GM20431 (cell line): ENCODE results near the gene ZNF579.

Experiments
- in situ Hi-C: fragments of 300-500 bp; cut with MseI, MboI; formaldehyde crosslinking; loops from one replicate; pipeline ENCODE4 v1.15.0; 2020; ENCODE audit warnings: low sequenced_read_pairs; ENCODE audit not compliant: unreplicated experiment

Gene ZNF579

GRCh38 chr19:55613930-55614710, 33.5 kb upstream of the ZNF579 start:
- in situ Hi-C loops, result no loop called here

- in situ Hi-C loops, result no loop called here
Measured at GRCh38 chr19:55613396-55613795, 32.7 kb upstream of the ZNF579 start.

- in situ Hi-C loops, result no loop called here
Measured at GRCh38 chr19:55611983-55612645, 31.5 kb upstream of the ZNF579 start.

GRCh38 chr19:55611300-55611982, 30.8 kb upstream of the ZNF579 start:
- in situ Hi-C loops, result no loop called here

GRCh38 chr19:55609326-55609725, 28.7 kb upstream of the ZNF579 start:
- in situ Hi-C loops, result no loop called here

- in situ Hi-C loops, result no loop called here
Measured at GRCh38 chr19:55606817-55607216, 26.2 kb upstream of the ZNF579 start.

- in situ Hi-C loops, result no loop called here
Measured at GRCh38 chr19:55606471-55606787, 25.8 kb upstream of the ZNF579 start.

- in situ Hi-C loops, result no loop called here
Measured at GRCh38 chr19:55605637-55606470, 25.2 kb upstream of the ZNF579 start, which contains the start of gene ZNF865. Gene ZNF865, plus strand, starts transcription at chr19:55605647. Its CDS starts 7,972 bp downstream, at chr19:55613619.

- in situ Hi-C loops, result no loop called here
Measured at GRCh38 chr19:55605207-55605636, 24.6 kb upstream of the ZNF579 start.

GRCh38 chr19:55603581-55604292, 23.1 kb upstream of the ZNF579 start:
- in situ Hi-C loops, result no loop called here

GRCh38 chr19:55603115-55603514, 22.5 kb upstream of the ZNF579 start:
- in situ Hi-C loops, result no loop called here

GRCh38 chr19:55602104-55603001, 21.7 kb upstream of the ZNF579 start:
- in situ Hi-C loops, result no loop called here

- in situ Hi-C loops, result no loop called here
Measured at GRCh38 chr19:55601084-55601483, 20.4 kb upstream of the ZNF579 start.

- in situ Hi-C loops, result no loop called here
Measured at GRCh38 chr19:55600662-55601028, 20.0 kb upstream of the ZNF579 start.

- in situ Hi-C loops, result no loop called here
Measured at GRCh38 chr19:55599842-55600661, 19.4 kb upstream of the ZNF579 start, which contains the start of gene ZNF524. Gene ZNF524, plus strand, starts transcription at chr19:55600288. Its CDS starts 1,825 bp downstream, at chr19:55602113.

GRCh38 chr19:55599468-55599841, 18.8 kb upstream of the ZNF579 start, which contains the start of gene FIZ1:
Gene FIZ1, minus strand, starts transcription at chr19:55599517. Its CDS starts 1,652 bp downstream, at chr19:55597865.
- in situ Hi-C loops, result no loop called here

GRCh38 chr19:55598719-55599467, 18.2 kb upstream of the ZNF579 start:
- in situ Hi-C loops, result no loop called here
